OCI-LY1 (cell line): Measurements from ENCODE around the gene LAMTOR4.

Source experiments
- H2AFZ ChIP-seq: fragments of 200-600 bp; sonication (generic), shearing (Covaris generic); 2 replicates; pipeline ENCODE4 v1.6.0; 2014; ENCODE audit warnings: antibody characterized with exemption, mild to moderate bottlenecking, low read length
- H3F3A ChIP-seq: fragments of 200-600 bp; sonication (generic), shearing (Covaris generic); 2 replicates; pipeline ENCODE4 v1.6.0; 2014; ENCODE audit warnings: mild to moderate bottlenecking, antibody characterized with exemption, low read length, moderate library complexity; ENCODE audit not compliant: insufficient read depth
- H3K27ac ChIP-seq: fragments of 200-600 bp; sonication (generic); 2 replicates; pipeline ENCODE4 v1.5.1; 2014; ENCODE audit warnings: low read length, mixed run types, mild to moderate bottlenecking, low read depth; ENCODE audit not compliant: poor library complexity, severe bottlenecking
- H3K27me3 ChIP-seq: fragments of 200-600 bp; sonication (generic); 2 replicates; pipeline ENCODE4 v1.6.0; 2014; ENCODE audit warnings: antibody characterized with exemption, mild to moderate bottlenecking, low read length, moderate library complexity; ENCODE audit not compliant: insufficient read depth
- H3K36me3 ChIP-seq: fragments of 200-600 bp; sonication (generic); 2 replicates; pipeline ENCODE4 v1.6.1; 2014; ENCODE audit warnings: mild to moderate bottlenecking, antibody characterized with exemption, low read length, moderate library complexity, mixed read lengths; ENCODE audit not compliant: insufficient read depth
- H3K4me1 ChIP-seq: fragments of 200-600 bp; sonication (generic); 2 replicates; pipeline ENCODE4 v1.5.1; 2014; ENCODE audit warnings: mild to moderate bottlenecking, low read length, moderate library complexity; ENCODE audit not compliant: insufficient read depth, severe bottlenecking
- H3K4me2 ChIP-seq: fragments of 200-600 bp; sonication (generic), shearing (Covaris generic); 2 replicates; pipeline ENCODE4 v1.6.1; 2014; ENCODE audit warnings: low read length
- H3K4me3 ChIP-seq: fragments of 200-600 bp; sonication (generic); 2 replicates; pipeline ENCODE4 v1.5.1; 2014; ENCODE audit warnings: low read length, low read depth, mild to moderate bottlenecking, mixed read lengths; ENCODE audit not compliant: poor library complexity, severe bottlenecking
- H3K79me2 ChIP-seq: fragments of 200-600 bp; shearing (Covaris generic); 2 replicates; pipeline ENCODE4 v1.6.1; 2016; ENCODE audit warnings: mixed run types, low read length, mixed read lengths; ENCODE audit not compliant: insufficient read depth
- H3K9ac ChIP-seq: fragments of 200-600 bp; sonication (generic), shearing (Covaris generic); 2 replicates; pipeline ENCODE4 v1.6.1; 2014; ENCODE audit warnings: mild to moderate bottlenecking, low read length, mixed read lengths
- H3K9me2 ChIP-seq: fragments of 200-600 bp; sonication (generic), shearing (Covaris generic); 2 replicates; pipeline ENCODE4 v1.6.1; 2014; ENCODE audit warnings: low read depth, mild to moderate bottlenecking, low read length, mixed read lengths
- H3K9me3 ChIP-seq: fragments of 200-600 bp; shearing (Covaris generic); 2 replicates; pipeline ENCODE4 v1.6.1; 2014; ENCODE audit warnings: low read length, mixed read lengths
- H4K20me1 ChIP-seq: fragments of 200-600 bp; sonication (generic), shearing (Covaris generic); 2 replicates; pipeline ENCODE4 v1.6.0; 2016; ENCODE audit warnings: mild to moderate bottlenecking, low read length; ENCODE audit not compliant: insufficient read depth
- CTCF ChIP-seq: fragments of 200-600 bp; sonication (generic), shearing (Covaris generic); IDR thresholded peaks from 2 replicates; pipeline ENCODE4 v1.5.1; 2017; ENCODE audit warnings: mild to moderate bottlenecking, antibody characterized with exemption, low read length, moderate library complexity, mixed read lengths
- EZH2 ChIP-seq: fragments of 200-600 bp; sonication (generic), shearing (Covaris generic); IDR thresholded peaks from 2 replicates; pipeline ENCODE4 v1.8.0; 2017; ENCODE audit warnings: borderline replicate concordance, mixed run types, mild to moderate bottlenecking, antibody characterized with exemption, low read length, moderate library complexity, mixed read lengths

LAMTOR4 gene

GRCh38 chr7:100169147-100169850, 20.6 kb downstream of the LAMTOR4 start:
- no peak overlapping the region for H2AFZ ChIP-seq
- H3K36me3 ChIP-seq, result no peaks in the 10 kb centered on the region; the same call in 1 of the 2 replicates
- H3K4me3 ChIP-seq, result no peak overlapping the region
- H3K27me3 ChIP-seq, result peaks cover 30% of the 10 kb centered on the region
- no peaks in the 10 kb centered on the region for H3K79me2 ChIP-seq
- TF ChIP-seq CTCF, result no peak
- TF ChIP-seq EZH2, result no peak
- no peak overlapping the region for H3K27ac ChIP-seq
- H3K4me2 ChIP-seq, result no peak overlapping the region
- H3K4me1 ChIP-seq, result peaks cover 24% of the 10 kb centered on the region
- no peaks in the 10 kb centered on the region for H3K9me2 ChIP-seq
- H3K9me3 ChIP-seq, result no peaks in the 10 kb centered on the region
- H4K20me1 ChIP-seq, result no peaks in the 10 kb centered on the region
- no peak overlapping the region for H3K9ac ChIP-seq
- no peaks in the 10 kb centered on the region; the same call in 1 of the 2 replicates for H3F3A ChIP-seq

GRCh38 chr7:100170101-100170897, 21.6 kb downstream of the LAMTOR4 start:
- Histone ChIP-seq H3K9ac (no peak overlapping the region), H3K27ac (no peak overlapping the region), H3K4me3 (no peak overlapping the region), H3K4me1 (peaks cover 24% of the 10 kb centered on the region), H3K4me2 (peak overlapping the region; percentile 76; the same call in 1 of the 2 replicates), H3K79me2 (no peaks in the 10 kb centered on the region), H3K9me2 (no peaks in the 10 kb centered on the region), H2AFZ (no peak overlapping the region), H3K36me3 (no peaks in the 10 kb centered on the region; the same call in 1 of the 2 replicates), H3F3A (no peaks in the 10 kb centered on the region; the same call in 1 of the 2 replicates), H4K20me1 (no peaks in the 10 kb centered on the region), H3K27me3 (peaks cover 30% of the 10 kb centered on the region), H3K9me3 (no peaks in the 10 kb centered on the region)
- no peak for TF ChIP-seq CTCF
- no peak for TF ChIP-seq EZH2

GRCh38 chr7:100171087-100171681, 22.5 kb downstream of the LAMTOR4 start:
- H3K27ac ChIP-seq, result no peak overlapping the region
- peaks cover 28% of the 10 kb centered on the region for H3K4me1 ChIP-seq
- no peaks in the 10 kb centered on the region; the same call in 1 of the 2 replicates for H3F3A ChIP-seq
- peaks cover 25% of the 10 kb centered on the region for H3K27me3 ChIP-seq
- no peak for TF ChIP-seq CTCF
- no peak for TF ChIP-seq EZH2
- no peaks in the 10 kb centered on the region for H3K79me2 ChIP-seq
- no peaks in the 10 kb centered on the region for H3K9me2 ChIP-seq
- H2AFZ ChIP-seq, result no peak overlapping the region
- H3K9me3 ChIP-seq, result no peaks in the 10 kb centered on the region
- peak overlapping the region; percentile 21; the same call in 1 of the 2 replicates for H3K9ac ChIP-seq
- no peaks in the 10 kb centered on the region for H4K20me1 ChIP-seq
- H3K36me3 ChIP-seq, result no peaks in the 10 kb centered on the region; the same call in 1 of the 2 replicates
- H3K4me2 ChIP-seq, result peak overlapping the region; percentile 76
- H3K4me3 ChIP-seq, result peak overlapping the region; percentile 57
